HG03520 (cell line): ENCODE data around the gene LRBA.

Experiments used
- ATAC-seq: cut with Tn5 transposase; IDR thresholded peaks from one replicate; pipeline ENCODE4 v1.9.1; 2021; ENCODE audit warnings: mild to moderate bottlenecking, moderate library complexity; ENCODE audit not compliant: unreplicated experiment

LRBA gene

GRCh38 chr4:150462743-150463142 lies 552.3 kb downstream of the LRBA start:
- ATAC-seq = no peak

GRCh38 chr4:150461957-150462356 lies 553.1 kb downstream of the LRBA start:
- no peak for ATAC-seq

- ATAC-seq = no peak
Observed at GRCh38 chr4:150457802-150458201, 557.3 kb downstream of the LRBA start.

GRCh38 chr4:150451883-150452282 lies 563.2 kb downstream of the LRBA start:
- no peak for ATAC-seq

GRCh38 chr4:150447356-150447755 lies 567.7 kb downstream of the LRBA start:
- ATAC-seq = no peak

- ATAC-seq = no peak
Observed at GRCh38 chr4:150439451-150439933, 575.6 kb downstream of the LRBA start.

GRCh38 chr4:150436598-150437370 lies 578.3 kb downstream of the LRBA start:
- no peak for ATAC-seq

GRCh38 chr4:150431221-150431620 lies 583.9 kb downstream of the LRBA start:
- no peak for ATAC-seq

- ATAC-seq = no peak
Observed at GRCh38 chr4:150425161-150425560, 589.9 kb downstream of the LRBA start.

GRCh38 chr4:150423503-150423902 lies 591.6 kb downstream of the LRBA start:
- no peak for ATAC-seq

- ATAC-seq = no peak
Observed at GRCh38 chr4:150423074-150423473, 592.0 kb downstream of the LRBA start.

- ATAC-seq = no peak
Observed at GRCh38 chr4:150421612-150422011, 593.5 kb downstream of the LRBA start.

- no peak for ATAC-seq
Observed at GRCh38 chr4:150419939-150420338, 595.1 kb downstream of the LRBA start.

GRCh38 chr4:150418757-150419410 lies 596.2 kb downstream of the LRBA start:
- ATAC-seq = no peak

GRCh38 chr4:150415213-150415612 lies 599.9 kb downstream of the LRBA start:
- no peak for ATAC-seq

- no peak for ATAC-seq
Observed at GRCh38 chr4:150411520-150411919, 603.6 kb downstream of the LRBA start.

- no peak for ATAC-seq
Observed at GRCh38 chr4:150402871-150403272, 612.2 kb downstream of the LRBA start.

- no peak for ATAC-seq
Observed at GRCh38 chr4:150401083-150401687, 613.9 kb downstream of the LRBA start.

GRCh38 chr4:150395872-150396271 lies 619.2 kb downstream of the LRBA start:
- no peak for ATAC-seq

GRCh38 chr4:150394046-150394445 lies 621.0 kb downstream of the LRBA start:
- ATAC-seq = no peak

GRCh38 chr4:150391052-150391451 lies 624.0 kb downstream of the LRBA start:
- ATAC-seq = no peak

- ATAC-seq = no peak
Observed at GRCh38 chr4:150390531-150390910, 624.6 kb downstream of the LRBA start.
